HT-29 (cell line): ENCODE data around the gene SPTB. TPM values are rescaled to one million over a fixed set of nuclear protein-coding genes. Genes with fewer than 3 reads are reported as not detected.

Experiments
- DNase-seq: peaks from one replicate; pipeline ENCODE4 v3.0.0-alpha.2; 2015; ENCODE audit warnings: low spot score
- total RNA-seq: library from RNA; depleted of rRNA; stranded (reverse); fragments of >200 nt; shearing (Covaris generic); gene quantifications from 2 replicates; pipeline ENCODE4 v1.2.3, GENCODE V29; 2014

The SPTB gene
- total RNA-seq, 1 experiment from 2014 or later, result under 0.01 TPM

DNA sequence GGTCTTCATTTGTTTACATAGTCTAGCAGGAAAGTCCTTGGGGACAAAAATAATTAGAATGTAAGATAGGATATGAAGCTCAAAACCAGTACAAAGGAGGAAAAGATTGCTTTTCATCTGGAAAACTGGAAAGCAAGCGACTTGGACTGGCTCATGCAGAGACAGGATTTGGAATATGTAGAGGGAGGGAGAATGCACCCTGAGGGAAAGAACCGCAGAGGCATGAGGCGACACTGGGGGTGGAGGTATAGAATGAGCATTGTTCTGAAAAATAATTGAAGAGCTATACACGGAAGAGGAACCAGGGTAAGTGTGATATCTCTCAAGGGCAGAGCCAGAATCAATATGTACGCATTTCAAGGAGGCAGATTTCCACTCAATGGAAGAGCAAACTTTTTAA lies 90.0 kb downstream of the SPTB start:
- no peak for DNase-seq

DNA sequence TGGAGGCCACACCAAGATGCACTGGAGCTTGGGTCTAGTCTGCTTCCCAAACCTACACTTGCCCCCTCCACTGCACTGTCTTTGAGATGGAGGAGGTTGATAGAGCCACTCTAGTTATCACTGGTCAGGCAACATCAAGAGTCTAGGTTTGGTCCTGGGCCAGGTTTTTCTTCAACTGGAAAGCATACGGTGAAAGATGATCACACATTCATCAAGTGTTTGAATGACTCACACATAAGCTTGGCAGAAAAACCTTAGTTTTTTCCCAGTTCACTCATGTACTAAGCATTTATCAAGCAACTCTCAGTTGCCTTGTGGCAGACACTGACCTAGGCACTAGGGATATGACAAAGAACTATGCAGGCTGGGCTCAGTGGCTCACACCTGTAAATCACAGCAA lies 91.0 kb downstream of the SPTB start:
- no peak for DNase-seq

DNA sequence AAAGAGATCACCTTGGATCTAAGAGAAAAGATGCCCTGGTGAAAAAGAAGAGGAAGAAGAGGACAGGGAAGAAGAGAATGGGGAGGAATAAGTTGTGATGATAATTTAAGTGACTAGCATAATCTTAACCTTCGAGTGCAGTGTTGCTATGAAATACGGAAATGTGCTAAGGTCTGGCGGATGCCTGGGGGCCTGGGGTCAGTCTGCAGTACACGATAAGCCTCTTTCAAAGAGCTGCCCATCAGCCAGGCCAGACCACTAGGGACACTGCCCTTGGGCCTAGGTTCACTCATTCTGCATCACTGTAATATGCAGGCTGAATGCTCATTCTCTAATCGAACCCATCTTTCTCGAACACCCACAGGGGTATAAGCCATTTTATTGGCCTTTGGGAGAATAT lies 92.1 kb downstream of the SPTB start:
- no peak for DNase-seq

DNA sequence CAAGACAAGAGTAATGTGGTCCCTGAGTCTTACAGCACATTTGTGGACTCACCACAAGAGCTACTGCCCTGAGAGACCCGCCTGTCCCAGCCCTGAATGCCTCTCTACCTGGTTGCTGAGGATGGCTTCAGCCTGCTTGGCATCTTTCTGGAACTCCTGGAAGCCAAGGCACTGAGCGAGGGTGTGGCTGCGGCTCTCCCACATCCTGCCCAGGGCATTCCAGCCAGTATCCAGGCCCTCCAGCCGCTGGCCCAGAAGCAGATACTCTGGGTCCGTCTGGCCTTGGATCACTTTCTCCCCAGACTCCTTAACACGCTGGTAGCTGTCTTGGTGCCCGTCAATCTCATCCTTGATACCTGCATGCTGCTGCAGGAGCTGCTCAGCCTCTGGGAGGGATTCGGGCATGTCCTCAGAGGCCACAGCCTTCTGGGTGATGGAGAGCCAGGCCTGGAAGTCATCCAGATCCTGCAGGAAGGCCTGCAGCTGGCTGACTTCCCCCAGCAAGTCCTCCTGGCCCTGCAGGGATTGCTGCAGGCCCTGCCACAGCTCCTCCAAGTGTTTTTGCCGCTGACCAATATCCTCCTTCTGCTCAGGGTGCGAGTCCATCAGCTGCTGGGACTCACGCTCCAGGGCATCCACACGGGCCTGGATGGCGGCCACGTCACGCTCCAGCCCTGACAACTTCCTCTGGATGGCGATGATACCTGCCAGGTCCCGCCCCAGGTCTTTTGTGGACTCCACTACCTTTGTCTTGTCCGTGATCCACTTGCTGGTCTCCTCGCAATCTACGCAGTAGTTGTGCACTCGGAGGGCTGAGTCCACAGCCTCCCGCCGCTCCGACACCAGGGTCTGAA lies 93.2 kb downstream of the SPTB start:
- no peak for DNase-seq

DNA sequence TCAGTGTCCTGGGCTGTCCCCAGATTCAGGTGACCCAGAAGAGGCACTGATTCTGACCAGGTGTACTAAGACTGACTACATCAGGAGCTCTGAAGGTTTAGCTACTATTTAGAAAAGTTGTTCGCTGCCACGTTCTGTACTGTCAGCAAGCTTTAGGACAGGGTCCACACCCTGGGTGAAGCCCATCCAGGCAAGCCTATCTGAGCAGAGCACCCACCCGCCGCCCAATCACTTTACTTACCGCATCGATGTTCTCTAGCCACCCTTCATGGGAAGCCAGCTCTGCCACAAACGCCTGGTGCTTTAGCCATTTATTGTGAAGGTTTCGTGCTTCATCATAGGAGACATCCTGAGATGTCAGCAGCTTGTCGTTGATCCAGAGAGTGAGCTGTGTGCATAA lies 95.7 kb downstream of the SPTB start:
- no peak for DNase-seq

DNA sequence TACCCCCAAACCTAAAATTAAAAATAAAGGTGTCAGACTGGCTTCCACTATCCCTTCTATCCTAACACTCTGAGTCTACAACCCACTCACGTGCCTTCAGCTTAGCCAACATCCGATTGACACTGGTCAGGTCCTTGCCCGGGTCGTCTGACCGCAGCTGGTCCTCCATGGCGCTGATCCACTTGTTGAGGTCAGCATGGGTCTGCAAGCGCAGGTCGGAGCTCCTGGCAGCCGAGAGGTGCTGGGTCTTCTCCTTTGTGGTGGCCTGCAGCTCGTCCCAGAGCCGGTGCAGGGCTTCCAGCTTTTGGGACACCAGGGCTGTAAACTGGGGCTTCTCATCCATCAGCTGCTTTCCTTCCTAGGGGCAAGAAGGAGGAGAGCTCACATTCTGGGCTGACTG lies 97.5 kb downstream of the SPTB start:
- DNase-seq, result no peak

DNA sequence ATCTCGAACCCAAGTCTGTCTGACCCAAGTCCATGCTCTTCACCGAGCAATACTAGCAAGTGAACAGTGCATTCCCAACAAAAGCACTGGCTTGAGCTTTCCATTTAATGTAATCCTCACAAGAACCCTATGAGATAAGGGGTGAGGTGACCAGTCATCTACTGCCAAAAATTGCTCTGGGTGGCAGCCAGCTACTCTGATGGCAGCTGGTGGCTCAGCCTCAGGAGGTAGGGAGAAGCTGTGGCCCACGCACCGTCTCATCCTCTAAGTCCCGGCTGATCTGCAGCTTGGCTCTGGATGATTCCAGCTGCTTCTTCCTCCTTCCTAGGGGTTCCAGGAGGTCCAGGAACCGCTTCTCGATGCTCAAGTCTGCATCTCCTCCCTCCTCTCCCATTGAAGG lies 100.2 kb downstream of the SPTB start:
- no peak for DNase-seq

DNA sequence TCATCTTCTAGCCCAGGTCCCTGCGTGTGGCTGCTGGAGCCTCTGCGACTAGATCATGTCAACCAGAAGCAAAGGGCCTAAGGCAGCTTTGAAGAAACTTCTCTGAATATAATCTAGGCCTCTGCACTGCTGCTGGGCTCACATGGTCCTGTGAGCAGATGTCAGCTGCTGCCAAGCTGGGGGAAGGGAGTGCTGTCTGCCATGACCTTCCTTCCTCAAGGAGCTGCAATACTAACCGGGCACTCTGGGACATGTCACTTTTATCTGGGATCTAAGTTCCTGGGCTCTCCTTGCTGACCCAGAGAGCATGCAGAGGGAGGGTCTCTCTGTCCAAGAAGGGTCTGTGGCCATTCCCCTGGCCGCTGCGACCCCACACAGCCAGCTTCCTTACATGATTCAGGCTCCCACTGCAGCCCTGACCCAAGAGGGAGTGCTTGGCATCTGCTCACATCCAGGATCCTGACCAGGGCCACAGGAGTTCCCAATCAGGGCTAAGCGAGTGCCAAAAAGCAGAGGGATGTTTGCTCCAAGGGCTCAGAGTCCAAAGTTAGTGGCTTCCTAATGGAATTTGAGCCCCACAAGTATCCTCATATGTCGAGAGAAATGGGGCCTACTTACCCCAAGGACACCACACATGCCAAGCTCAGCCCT lies 101.5 kb downstream of the SPTB start:
- DNase-seq, result no peak

DNA sequence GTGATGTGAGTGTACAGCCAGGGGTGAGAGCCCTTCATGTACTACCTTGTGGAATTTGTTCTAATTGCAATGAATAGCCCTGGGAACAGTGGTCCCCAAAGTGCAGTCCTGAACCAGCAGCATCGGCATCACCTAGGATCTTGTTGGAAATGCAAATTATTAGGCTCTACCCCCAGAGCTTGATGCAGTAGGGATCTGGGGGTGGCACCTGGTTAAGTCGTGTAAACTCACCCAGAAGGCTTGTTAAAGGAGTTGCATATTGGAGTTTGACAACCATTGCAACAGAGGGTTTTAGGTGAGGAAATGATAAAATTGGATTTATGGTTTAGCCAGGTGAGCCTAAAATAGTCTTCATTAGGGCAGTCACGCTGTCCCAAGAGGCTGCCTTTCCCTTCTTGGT lies 102.2 kb downstream of the SPTB start:
- no peak for DNase-seq

DNA sequence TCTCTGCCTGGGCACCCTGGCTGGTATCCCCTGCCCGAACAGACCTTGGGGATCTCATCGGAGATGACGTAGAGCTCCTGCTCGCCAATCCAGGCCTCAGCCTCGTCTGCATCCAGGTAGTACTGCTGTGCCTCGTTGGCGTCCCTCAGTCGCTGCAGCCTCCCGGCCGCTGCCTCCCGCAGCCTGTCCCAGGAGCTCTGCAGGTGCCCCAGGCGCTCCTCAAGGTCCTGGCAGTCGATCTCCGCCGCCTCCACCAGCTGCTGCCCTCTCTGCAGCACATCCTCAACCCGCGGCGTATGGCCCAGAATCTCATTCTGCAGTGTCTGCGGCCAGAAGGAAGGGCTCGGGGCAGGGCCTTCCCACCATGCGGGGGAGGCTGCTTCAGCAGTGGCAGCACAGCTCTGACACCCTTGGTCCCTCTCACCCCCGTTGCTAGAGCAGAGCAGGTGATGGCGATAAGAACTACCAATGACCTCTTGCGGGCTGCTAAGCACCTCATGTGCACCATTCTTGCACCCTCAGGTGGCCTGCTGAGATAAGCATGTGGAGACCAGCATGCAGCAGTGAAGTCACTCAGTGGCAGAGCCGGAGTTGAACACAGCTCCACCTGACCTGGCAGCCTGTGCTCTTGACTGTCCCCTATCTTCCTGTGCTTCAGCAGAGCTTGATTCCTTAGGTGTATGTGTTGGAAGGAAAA lies 104.5 kb downstream of the SPTB start:
- no peak for DNase-seq

DNA sequence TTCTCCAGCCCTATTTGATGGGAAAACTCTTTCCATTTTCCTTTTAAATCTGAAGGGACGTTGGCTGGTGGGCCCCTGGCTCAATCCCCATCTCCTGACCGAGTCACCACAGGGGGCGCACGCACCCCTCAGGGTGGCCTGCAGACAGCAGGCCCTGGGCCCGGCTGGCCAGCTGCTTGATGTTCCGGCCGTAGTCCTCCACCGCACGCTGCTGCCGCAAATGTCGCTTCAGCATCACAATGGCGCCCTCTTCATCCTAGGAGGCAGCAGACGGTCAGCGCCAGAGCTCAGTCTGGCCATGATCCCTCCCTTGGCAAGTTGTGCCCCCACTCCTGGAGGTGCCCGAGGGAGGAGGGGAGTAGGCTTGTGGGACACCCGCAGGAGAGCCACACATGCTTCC lies 105.4 kb downstream of the SPTB start:
- DNase-seq, result no peak

DNA sequence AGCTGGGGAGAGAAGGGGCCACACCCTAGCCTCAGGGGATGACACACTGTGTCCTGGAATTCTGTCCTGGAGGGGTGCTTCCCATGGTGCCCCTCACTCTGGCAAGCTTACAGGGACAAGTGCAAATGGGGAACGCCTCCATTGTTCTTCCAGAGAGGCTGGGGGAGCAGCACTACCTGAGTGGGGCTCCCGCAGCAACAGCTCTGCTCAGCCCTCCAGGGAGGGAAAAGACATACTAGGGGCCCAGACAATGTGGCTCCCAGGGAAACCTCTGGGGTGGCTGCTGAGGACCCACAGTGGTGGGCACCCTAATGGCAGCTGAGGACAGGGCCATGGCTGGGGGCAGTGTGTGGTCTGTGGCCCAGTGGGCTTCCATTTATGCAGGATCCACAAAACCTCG lies 106.1 kb downstream of the SPTB start:
- DNase-seq, result no peak

DNA sequence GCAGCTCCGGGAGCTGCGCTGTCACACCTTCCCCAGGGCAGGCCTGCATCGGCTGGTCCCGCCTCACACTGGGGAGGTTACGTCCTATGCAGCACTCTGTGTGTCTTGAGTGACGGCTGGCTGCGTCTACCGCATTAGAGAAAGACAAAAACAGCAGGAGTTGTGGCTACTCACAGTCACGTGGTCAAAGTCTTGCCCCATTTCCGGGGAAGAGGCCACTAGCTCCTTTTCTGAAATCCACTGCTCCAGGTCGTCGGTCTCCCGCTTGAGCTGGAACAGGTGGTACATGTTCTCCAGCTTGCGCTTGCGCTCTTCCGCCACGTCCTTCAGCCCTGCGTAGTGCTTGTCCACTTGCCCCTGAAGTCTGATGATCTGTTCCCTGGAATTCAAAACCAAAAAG lies 106.7 kb downstream of the SPTB start:
- no peak for DNase-seq

DNA sequence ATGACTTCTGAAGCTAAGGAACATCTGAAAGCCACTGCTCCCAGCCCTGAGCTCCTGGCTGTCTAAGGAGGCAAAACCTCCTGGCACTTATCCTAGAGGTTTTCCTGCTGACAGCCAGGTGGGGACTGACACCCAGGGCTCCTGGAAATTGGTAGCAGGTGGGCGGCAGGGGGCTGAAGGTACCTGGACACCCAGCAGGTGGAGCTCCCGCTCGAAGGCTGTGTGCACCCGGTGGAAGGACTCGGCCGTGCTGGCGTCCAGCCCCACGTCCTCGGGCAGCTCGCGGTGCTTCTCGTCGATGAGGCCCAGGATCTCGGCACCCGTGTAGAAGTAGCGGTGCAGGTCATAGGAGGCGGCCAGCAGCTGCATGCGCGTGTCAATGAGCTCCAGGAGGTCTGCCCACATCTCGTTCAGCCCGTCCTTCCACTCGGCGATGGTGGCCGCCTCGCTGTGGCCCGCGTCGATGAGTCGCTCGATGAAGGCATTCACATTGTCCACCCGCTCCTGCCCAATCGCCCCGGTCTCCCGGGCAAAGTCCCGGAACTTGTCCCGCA lies 107.2 kb downstream of the SPTB start:
- no peak for DNase-seq

DNA sequence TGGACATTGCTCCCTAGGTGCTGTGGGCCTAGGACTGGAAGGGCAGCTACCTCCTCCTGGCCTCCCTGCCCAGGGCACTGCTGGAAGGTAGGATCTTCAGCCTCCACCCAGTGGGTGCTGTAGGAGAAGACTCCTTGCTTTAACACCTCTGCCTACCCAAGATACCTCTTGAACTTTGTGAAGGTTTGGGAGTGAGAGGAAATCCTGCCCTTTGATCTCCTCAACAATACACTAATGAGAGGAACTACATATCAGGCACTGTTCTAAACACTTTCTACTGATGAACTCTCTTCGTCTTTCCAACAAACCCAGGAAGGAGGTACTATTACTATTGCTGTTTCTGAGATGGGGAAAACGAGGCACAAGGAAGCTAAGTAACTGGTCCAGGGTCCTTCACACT lies 108.5 kb downstream of the SPTB start:
- DNase-seq, result no peak

DNA sequence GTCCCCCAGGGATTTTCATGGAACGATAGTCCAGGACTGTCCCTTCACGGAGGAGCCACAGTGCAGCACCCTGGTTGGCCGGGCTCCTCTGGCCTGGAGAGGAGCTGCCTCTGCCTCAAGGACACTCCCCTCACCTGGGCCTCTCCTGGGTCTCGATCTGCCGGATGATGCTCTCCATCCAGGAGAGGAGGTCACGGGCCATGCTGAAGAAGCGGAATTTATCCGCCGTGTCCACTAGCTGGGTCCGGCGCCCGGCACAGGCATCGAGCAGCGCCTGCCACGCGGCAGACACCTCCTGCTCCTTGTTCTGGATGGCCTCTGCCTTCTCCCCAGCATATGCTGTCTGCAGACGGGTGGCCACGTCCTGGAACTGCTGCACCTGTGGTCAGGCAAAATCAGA lies 109.0 kb downstream of the SPTB start:
- DNase-seq, result no peak

DNA sequence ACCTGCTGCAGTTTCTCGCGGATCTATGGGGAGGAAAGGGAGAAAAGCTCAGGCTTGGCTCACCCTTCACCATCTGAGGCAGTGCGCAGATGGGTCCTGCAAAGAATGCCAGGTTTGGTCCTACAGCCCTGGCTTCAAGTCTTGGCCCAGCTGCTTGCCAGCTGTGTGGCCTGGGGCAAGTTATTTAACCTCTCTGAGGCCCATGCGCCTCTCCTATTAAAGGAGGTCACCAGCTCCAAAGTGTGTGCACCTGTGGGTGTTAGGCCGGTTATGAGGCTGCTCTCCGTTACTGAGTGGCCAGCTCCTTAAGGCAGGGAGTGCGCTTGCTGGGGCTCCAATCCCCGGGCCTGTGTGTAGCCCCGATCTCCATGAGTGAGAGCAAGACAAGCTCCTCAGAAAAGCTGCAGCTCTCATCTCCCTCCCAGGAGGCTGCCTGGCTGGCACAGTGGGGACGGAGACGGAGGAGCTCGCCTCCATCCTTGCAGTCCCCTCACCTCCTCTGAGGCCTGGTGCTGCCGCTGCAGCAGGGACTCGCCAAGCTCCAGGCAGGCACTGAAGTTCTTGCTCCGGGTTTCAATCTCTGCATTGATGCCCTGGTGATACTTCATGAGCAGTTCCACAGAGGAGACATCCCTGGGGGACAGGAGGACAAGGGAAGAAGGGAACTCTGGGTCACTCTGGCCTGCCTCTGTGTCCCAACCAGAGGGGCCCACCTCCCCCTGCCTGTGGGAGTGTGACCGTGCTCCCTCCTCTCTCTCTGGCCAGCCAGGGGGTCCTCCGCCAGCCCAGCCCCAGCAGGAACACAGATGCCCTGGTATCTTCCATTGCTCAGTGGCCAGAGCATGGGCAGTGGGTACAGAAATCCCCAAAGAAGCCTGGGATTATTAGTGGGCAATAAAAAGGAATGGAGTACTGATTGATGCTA lies 110.3 kb downstream of the SPTB start:
- DNase-seq, result no peak

DNA sequence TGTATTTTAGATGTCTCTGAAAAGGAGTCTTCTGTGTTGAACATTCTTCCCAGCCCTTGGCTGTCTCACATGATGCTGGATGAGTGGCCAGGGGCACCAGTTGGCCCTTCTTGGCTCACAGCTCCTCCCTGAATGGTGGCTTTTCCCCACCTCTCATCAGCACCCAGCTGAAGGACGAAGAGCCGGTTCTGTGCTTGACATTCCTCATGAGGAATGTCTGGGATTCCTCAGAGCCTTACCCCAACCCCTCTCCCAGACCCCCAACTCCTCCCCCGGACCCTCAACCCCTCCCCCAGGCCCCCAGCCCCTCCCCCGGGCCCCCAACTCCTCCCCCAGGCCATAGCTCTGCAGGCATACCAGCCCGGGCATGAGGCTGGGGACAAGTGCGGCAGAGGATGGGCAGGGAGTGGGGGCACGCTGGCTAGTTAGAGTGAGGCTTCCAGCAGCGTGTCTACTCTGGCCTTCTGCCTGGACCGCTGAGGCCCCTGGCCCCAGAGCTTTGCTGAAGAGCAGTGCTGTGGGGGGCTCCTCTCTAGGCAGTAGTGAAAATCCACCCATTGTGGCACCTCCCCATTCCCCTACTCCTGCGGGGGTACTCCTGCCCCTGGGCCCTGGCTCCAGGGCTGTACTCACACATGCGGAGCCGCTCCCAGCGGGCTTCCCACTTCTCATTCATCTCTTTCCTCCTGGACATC lies 111.2 kb downstream of the SPTB start:
- DNase-seq, result no peak

DNA sequence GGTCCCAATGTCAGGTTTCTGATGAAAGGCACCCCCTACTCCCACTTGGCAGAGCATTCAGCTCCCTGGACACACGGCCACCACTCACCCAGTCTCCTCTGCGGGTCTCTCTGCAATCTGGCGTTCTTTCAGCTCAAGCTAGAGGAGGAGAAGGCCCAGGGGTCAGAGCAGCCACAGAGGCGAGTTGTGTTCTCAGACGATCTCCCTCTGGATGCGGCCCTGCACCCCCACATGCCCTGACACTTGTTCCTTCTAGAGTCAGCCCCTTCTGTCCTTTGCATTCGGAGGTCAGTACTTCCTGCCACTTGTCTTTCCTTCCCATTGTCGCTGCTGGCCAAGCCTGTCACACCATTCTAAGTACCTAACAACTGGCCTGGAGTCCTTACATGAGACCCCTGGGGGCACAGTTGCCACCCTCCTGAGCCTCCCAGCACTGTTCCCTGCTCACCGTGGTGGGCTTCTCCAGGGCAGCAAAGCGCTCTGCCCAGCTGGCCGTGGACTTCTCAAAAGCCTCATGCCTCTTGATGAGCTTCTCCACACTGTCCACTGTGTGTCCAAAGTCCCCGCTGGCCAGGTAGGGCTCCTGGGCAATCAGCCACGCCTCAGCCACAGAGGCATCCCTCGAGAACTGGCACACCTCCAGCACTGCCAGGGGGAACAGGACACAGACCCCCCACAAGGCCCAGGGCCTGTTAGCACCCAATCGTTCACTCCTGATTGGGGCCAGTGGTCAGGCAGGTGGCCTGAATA lies 112.3 kb downstream of the SPTB start:
- DNase-seq, result no peak
